ENCODE data around the gene ELL2. TPM values are rescaled to one million over a fixed set of nuclear protein-coding genes. Genes with fewer than 3 reads are reported as not detected.

The ELL2 gene
- polyA plus RNA-seq, 1 of the 3 experiments (the other 2 are of a cell fraction), result 18.4 TPM

DNA sequence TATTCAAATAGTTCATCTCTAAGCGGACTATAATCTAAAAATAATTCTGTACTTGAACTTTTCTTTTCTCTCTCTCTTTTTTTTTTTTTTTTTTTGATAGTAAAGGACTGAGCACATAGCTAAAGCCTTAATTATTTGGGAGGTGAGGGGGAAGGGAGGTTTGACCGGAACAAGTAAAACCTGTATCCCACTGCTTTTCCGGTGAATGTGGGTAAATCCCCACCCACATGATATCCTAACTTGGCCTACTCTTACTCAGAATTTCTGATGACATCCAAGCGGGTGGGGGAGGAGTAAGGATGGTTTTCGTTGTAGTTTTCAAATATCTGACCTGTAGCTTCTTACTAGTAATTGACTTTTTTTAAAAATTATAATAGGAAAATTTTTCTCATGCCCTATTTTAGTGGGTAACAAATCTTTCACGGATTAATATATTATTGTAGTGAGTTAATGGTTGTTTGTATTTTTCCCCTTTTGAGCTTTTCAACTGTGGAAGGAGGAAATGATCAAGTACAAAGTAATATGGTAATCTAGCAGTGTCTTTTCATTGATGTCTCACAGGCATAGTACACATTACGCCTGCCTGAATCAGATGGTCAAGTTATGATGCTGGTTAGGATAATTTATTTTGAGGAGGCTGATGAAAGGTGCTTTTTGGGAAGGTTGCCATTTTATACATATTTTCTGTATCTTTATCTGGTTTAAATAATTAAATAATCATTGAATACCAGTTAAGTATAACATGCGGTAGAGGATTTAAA lies 2.2 kb upstream of the ELL2 start:
- Histone ChIP-seq H3K9me2 (no peaks in the 10 kb centered on the region), H3K4me2 (no peak overlapping the region), H3K27ac (ENCODE audit: low read depth in 2 of 2, low read length in 1 of 2) (no peak overlapping the region), H3K79me2 (ENCODE audit: insufficient read depth) (peaks cover 28% of the 10 kb centered on the region), H4K20me1 (ENCODE audit: insufficient read depth) (peaks cover 12% of the 10 kb centered on the region), H3K9ac (no peak overlapping the region), H3K9me3 (no peaks in the 10 kb centered on the region), H3F3A (replicated peaks; ENCODE audit: insufficient read depth) (peaks cover 10% of the 10 kb centered on the region), H3K36me3 (replicated peaks in 1 of 2; ENCODE audit: control insufficient read depth in 1 of 2, insufficient read depth in 2 of 2, low read length in 1 of 2) (no peaks in the 10 kb centered on the region), H3K4me1 (ENCODE audit: control insufficient read depth in 1 of 2, insufficient read depth in 2 of 2, low read depth in 1 of 2, low read length in 1 of 2) (peaks cover 0 to 17% of the 10 kb centered on the region in 2 experiments; a peak in 2 of 4 replicates), H3K27me3 (ENCODE audit: insufficient read depth) (no peaks in the 10 kb centered on the region), H3K4me3 (ENCODE audit: low read depth in 2 of 2, low read length in 1 of 2) (no peak overlapping the region), H2AFZ (ENCODE audit: low read depth) (no peak overlapping the region)
- WGBS (ENCODE audit: low lambda C conversion rate), result 87% methylated on average over 8 of the region's 8 CpGs
- ChIA-PET POLR2A (interaction anchor here (0.5 kb wide), 1 partner anchor 110 kb away, joined by 3 read pairs; no protein-coding TSS in a partner anchor), CTCF (interaction anchor here (1.5 to 1.6 kb wide), 3 partner anchors 16 to 373 kb away, joined by 3 to 7 read pairs (median 4); no protein-coding TSS in a partner anchor)
- DNase-seq, result no peak
- no peak for TF ChIP-seq RXRA (IDR thresholded peaks at IDR 0.05; ENCODE audit: borderline replicate concordance, low read depth)
- no peak for TF ChIP-seq FOSL2 (IDR thresholded peaks at IDR 0.05; ENCODE audit: borderline replicate concordance, low read depth)
- TF ChIP-seq, protein P1, sequence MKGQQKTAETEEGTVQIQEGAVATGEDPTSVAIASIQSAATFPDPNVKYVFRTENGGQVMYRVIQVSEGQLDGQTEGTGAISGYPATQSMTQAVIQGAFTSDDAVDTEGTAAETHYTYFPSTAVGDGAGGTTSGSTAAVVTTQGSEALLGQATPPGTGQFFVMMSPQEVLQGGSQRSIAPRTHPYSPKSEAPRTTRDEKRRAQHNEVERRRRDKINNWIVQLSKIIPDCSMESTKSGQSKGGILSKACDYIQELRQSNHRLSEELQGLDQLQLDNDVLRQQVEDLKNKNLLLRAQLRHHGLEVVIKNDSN (IDR thresholded peaks at IDR 0.05; ENCODE audit: borderline replicate concordance, low read depth), result no peak
- TF ChIP-seq, protein P2, sequence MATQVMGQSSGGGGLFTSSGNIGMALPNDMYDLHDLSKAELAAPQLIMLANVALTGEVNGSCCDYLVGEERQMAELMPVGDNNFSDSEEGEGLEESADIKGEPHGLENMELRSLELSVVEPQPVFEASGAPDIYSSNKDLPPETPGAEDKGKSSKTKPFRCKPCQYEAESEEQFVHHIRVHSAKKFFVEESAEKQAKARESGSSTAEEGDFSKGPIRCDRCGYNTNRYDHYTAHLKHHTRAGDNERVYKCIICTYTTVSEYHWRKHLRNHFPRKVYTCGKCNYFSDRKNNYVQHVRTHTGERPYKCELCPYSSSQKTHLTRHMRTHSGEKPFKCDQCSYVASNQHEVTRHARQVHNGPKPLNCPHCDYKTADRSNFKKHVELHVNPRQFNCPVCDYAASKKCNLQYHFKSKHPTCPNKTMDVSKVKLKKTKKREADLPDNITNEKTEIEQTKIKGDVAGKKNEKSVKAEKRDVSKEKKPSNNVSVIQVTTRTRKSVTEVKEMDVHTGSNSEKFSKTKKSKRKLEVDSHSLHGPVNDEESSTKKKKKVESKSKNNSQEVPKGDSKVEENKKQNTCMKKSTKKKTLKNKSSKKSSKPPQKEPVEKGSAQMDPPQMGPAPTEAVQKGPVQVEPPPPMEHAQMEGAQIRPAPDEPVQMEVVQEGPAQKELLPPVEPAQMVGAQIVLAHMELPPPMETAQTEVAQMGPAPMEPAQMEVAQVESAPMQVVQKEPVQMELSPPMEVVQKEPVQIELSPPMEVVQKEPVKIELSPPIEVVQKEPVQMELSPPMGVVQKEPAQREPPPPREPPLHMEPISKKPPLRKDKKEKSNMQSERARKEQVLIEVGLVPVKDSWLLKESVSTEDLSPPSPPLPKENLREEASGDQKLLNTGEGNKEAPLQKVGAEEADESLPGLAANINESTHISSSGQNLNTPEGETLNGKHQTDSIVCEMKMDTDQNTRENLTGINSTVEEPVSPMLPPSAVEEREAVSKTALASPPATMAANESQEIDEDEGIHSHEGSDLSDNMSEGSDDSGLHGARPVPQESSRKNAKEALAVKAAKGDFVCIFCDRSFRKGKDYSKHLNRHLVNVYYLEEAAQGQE (IDR thresholded peaks at IDR 0.05; ENCODE audit: low read depth, low read length), result no peak
- TF ChIP-seq, protein P3, sequence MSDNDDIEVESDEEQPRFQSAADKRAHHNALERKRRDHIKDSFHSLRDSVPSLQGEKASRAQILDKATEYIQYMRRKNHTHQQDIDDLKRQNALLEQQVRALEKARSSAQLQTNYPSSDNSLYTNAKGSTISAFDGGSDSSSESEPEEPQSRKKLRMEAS (IDR thresholded peaks at IDR 0.05; ENCODE audit: low read depth), result no peak
- TF ChIP-seq NFIC (IDR thresholded peaks at IDR 0.05; ENCODE audit: borderline replicate concordance), result no peak
- TF ChIP-seq CHD2 (IDR thresholded peaks at IDR 0.05; ENCODE audit: low read length, partially characterized antibody), result no peak
- no peak for TF ChIP-seq MEF2A (IDR thresholded peaks at IDR 0.05; ENCODE audit: borderline replicate concordance, low read depth)
- TF ChIP-seq, protein P4, sequence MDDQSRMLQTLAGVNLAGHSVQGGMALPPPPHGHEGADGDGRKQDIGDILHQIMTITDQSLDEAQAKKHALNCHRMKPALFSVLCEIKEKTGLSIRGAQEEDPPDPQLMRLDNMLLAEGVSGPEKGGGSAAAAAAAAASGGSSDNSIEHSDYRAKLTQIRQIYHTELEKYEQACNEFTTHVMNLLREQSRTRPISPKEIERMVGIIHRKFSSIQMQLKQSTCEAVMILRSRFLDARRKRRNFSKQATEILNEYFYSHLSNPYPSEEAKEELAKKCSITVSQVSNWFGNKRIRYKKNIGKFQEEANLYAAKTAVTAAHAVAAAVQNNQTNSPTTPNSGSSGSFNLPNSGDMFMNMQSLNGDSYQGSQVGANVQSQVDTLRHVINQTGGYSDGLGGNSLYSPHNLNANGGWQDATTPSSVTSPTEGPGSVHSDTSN (IDR thresholded peaks at IDR 0.05), result no peak
- no peak for TF ChIP-seq TAF1 (IDR thresholded peaks at IDR 0.05; ENCODE audit: borderline replicate concordance, low read depth, low read length)
- no peak for TF ChIP-seq FOXM1 (IDR thresholded peaks at IDR 0.05; ENCODE audit: low read depth)
- no peak for TF ChIP-seq YY1 (IDR thresholded peaks at IDR 0.05; ENCODE audit: low read depth)
- no peak for TF ChIP-seq FOXJ3 (CRISPR knock-in tag; IDR thresholded peaks at IDR 0.05)
- no peak for TF ChIP-seq POLR2AphosphoS5 (IDR thresholded peaks at IDR 0.05; ENCODE audit: low read depth, low read length)
- TF ChIP-seq, protein P5, sequence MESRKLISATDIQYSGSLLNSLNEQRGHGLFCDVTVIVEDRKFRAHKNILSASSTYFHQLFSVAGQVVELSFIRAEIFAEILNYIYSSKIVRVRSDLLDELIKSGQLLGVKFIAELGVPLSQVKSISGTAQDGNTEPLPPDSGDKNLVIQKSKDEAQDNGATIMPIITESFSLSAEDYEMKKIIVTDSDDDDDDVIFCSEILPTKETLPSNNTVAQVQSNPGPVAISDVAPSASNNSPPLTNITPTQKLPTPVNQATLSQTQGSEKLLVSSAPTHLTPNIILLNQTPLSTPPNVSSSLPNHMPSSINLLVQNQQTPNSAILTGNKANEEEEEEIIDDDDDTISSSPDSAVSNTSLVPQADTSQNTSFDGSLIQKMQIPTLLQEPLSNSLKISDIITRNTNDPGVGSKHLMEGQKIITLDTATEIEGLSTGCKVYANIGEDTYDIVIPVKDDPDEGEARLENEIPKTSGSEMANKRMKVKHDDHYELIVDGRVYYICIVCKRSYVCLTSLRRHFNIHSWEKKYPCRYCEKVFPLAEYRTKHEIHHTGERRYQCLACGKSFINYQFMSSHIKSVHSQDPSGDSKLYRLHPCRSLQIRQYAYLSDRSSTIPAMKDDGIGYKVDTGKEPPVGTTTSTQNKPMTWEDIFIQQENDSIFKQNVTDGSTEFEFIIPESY (IDR thresholded peaks at IDR 0.05; ENCODE audit: borderline replicate concordance, low read depth), result no peak
- no peak for TF ChIP-seq RCOR1 (IDR thresholded peaks at IDR 0.05; ENCODE audit: low read length)
- TF ChIP-seq SIN3A (IDR thresholded peaks at IDR 0.05; ENCODE audit: borderline replicate concordance, low read depth, low read length), result no peak
- TF ChIP-seq MXI1 (IDR thresholded peaks at IDR 0.05; ENCODE audit: low read depth, low read length), result no peak
- TF ChIP-seq GATA2 (CRISPR knock-in tag; IDR thresholded peaks at IDR 0.05), result no peak

Measured in SK-N-SH (cell line).